ENCODE data around the gene KLF13.

DNA sequence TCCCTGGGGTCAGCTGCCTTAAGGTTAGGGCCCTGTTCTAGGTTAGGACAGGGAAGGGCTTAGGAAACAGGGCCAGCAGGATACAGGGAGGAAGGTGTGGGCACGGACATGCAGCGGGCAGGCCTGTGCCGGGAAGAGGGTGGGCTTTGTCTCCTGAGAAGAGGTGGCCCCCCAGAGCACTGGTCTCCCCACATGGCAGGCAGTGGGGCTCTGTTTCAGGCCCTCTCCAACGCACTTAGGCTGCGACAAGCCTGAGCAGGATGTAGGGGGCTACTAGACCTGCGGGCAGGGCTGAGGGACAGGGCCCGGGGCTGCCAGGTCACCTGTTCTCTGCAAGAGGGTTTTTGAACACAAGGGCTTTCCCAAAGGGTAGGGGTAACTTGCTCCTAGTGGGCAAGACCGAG, 33.5 kb downstream of the KLF13 start:
- no peak for TF ChIP-seq POLR2A (IDR thresholded peaks at IDR 0.05)
- TF ChIP-seq, protein P1, sequence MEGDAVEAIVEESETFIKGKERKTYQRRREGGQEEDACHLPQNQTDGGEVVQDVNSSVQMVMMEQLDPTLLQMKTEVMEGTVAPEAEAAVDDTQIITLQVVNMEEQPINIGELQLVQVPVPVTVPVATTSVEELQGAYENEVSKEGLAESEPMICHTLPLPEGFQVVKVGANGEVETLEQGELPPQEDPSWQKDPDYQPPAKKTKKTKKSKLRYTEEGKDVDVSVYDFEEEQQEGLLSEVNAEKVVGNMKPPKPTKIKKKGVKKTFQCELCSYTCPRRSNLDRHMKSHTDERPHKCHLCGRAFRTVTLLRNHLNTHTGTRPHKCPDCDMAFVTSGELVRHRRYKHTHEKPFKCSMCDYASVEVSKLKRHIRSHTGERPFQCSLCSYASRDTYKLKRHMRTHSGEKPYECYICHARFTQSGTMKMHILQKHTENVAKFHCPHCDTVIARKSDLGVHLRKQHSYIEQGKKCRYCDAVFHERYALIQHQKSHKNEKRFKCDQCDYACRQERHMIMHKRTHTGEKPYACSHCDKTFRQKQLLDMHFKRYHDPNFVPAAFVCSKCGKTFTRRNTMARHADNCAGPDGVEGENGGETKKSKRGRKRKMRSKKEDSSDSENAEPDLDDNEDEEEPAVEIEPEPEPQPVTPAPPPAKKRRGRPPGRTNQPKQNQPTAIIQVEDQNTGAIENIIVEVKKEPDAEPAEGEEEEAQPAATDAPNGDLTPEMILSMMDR (IDR thresholded peaks at IDR 0.05): no peak

All from sigmoid colon (tissue), 3 donors.